ENCODE data around the gene FASTKD3.

DNA sequence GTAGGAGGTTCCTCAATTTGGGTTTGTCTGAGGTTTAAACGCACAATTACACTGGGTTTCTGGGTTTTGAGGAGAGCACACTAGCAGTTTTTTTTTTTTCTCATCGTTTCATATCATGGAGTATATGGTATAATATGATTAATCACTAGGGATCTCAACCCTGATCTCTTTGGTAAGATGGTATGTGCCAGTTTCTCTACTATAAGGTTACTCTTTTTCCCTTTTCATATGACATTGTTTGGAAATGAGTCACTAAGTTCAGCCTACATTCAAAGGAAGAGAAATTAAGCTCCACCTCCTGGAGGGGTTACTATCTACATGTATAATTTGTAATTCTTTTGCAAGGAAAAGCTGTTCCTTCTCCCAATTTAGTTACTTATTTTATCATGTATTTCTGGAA is 35.3 kb upstream of the FASTKD3 start:
- TF ChIP-seq EZH2phosphoT487 (IDR thresholded peaks at IDR 0.05; ENCODE audit: low read depth, severe bottlenecking, unreplicated experiment) = no peak
- TF ChIP-seq, protein P1, sequence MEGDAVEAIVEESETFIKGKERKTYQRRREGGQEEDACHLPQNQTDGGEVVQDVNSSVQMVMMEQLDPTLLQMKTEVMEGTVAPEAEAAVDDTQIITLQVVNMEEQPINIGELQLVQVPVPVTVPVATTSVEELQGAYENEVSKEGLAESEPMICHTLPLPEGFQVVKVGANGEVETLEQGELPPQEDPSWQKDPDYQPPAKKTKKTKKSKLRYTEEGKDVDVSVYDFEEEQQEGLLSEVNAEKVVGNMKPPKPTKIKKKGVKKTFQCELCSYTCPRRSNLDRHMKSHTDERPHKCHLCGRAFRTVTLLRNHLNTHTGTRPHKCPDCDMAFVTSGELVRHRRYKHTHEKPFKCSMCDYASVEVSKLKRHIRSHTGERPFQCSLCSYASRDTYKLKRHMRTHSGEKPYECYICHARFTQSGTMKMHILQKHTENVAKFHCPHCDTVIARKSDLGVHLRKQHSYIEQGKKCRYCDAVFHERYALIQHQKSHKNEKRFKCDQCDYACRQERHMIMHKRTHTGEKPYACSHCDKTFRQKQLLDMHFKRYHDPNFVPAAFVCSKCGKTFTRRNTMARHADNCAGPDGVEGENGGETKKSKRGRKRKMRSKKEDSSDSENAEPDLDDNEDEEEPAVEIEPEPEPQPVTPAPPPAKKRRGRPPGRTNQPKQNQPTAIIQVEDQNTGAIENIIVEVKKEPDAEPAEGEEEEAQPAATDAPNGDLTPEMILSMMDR (IDR thresholded peaks at IDR 0.05; ENCODE audit: poor library complexity) = no peak
